Memory B cell (primary cell): ENCODE measurements around the gene KCNG4.

Experiments
- ATAC-seq: fragments of 150-1000 bp; cut with Tn5 transposase; 2 replicates; pipeline ENCODE4 v1.10.0; 2021; ENCODE audit warnings: low read depth, mild to moderate bottlenecking, moderate library complexity
- DNase-seq, 2 donors: peaks; one replicate each; pipeline ENCODE4 v3.0.0; 2022; ENCODE audit warnings: low spot score in 2 of 2
- H3K27ac Mint-ChIP-seq: one replicate; pipeline ENCODE4 v1.8.0; 2022; ENCODE audit warnings: mild to moderate bottlenecking, moderate library complexity, mixed read lengths
- H3K27me3 Mint-ChIP-seq: one replicate; pipeline ENCODE4 v1.8.0; 2022; ENCODE audit warnings: mixed read lengths
- H3K36me3 Mint-ChIP-seq: one replicate; pipeline ENCODE4 v1.8.0; 2022; ENCODE audit warnings: mild to moderate bottlenecking, mixed read lengths
- H3K4me1 Mint-ChIP-seq: one replicate; pipeline ENCODE4 v1.8.0; 2022; ENCODE audit warnings: mixed read lengths
- H3K4me3 Mint-ChIP-seq: one replicate; pipeline ENCODE4 v1.8.0; 2022; ENCODE audit warnings: mild to moderate bottlenecking, moderate library complexity, mixed read lengths
- H3K9me3 Mint-ChIP-seq: one replicate; pipeline ENCODE4 v1.8.0; 2022; ENCODE audit warnings: mixed read lengths

KCNG4 gene

DNA sequence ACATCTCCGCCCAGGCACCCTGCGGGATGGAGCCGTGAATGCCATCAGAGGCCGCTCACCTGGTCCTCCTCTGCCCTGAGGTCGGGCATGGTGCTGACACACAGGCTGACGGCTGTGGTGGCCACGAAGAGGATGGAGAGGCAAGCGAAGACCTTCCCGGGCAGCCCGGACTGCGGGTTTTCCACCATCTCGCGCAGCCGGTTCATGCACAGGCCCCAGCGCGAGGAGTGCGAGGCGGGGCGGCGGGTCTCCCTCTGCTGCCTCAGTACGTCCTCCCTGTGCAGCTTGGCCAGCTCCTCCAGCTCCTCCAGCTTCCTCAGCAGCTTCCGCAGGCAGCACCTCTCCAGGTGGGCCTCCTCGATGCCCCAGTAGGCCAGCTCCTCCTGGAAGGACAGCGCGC is 3.1 kb downstream of the KCNG4 start:
- Mint-ChIP-seq H3K27me3 (peaks cover 16% of the 10 kb centered on the region), H3K4me3 (no peak overlapping the region), H3K4me1 (no peaks in the 10 kb centered on the region), H3K9me3 (no peaks in the 10 kb centered on the region), H3K27ac (no peak overlapping the region), H3K36me3 (no peaks in the 10 kb centered on the region)
- ATAC-seq (no peak), DNase-seq (no peak)

DNA sequence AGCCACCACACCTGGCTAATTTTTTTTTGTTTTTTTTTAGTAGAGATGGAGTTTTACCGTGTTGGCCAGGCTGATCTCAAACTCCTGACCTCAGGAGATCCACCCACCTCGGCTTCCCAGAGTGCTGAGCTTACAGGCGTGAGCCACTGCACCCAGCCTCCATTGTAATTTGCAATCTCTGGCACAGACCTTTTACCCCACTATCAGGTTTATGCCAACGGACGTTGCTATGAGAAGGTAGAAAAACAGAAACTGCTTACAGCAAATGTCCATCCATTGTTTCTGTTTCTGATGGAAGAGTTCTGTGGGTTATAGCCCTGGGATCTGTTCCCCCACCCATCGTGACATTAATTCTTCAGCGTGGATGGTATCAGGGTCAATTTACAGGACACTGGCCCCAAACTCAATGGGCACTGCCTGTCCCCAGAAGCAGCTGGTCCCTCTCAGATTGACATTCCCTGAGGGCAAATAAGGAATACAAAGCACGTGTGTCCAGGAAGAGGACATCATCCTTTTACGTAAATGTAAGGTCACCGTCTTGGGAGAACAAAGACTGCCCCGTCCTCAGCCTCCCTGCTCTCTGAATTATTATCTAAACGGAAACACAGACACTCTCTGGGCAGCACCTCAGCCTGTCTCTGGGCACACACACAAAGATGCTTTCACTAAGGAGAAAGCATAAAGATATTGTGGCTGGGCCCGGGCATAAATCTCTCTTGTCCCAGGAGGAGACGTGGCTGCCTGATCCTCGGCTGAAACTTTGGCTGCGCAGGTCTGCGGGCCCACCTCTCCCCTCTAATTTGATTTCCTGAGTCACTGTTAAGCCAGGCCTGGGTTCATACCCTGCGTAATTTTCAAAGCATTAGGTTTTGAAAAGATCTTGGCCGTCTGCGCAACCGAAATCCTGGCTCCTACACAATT is 5.2 kb downstream of the KCNG4 start:
- DNase-seq (no peak), ATAC-seq (no peak)
- Mint-ChIP-seq H3K4me1 (no peaks in the 10 kb centered on the region), H3K9me3 (no peaks in the 10 kb centered on the region), H3K27ac (no peak overlapping the region), H3K4me3 (no peak overlapping the region), H3K36me3 (no peaks in the 10 kb centered on the region), H3K27me3 (peaks cover 16% of the 10 kb centered on the region)

DNA sequence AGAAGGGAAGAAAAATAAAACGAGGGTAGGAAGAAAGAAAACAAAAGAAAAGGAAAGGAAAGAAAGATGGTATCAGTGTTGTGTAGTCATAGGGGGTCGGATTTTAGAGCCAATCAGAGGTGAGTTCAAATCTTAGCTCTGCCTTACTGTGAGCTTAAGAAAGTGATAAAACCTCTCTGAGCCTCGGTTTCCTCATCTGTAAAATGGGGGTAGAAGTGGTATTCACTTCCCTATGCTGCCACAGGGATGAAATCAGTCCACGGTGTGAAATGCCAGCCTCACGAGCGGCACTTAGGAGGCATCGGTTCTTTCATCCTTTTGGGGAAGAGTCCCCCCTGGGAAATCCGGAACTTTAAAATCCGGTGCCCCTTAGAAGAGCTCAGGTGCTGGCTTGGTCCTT is 6.1 kb downstream of the KCNG4 start:
- no peak for ATAC-seq
- Mint-ChIP-seq H3K27me3 (peaks cover 13% of the 10 kb centered on the region), H3K36me3 (no peaks in the 10 kb centered on the region), H3K27ac (no peak overlapping the region), H3K9me3 (no peaks in the 10 kb centered on the region), H3K4me3 (no peak overlapping the region), H3K4me1 (no peaks in the 10 kb centered on the region)
- DNase-seq, result no peak

DNA sequence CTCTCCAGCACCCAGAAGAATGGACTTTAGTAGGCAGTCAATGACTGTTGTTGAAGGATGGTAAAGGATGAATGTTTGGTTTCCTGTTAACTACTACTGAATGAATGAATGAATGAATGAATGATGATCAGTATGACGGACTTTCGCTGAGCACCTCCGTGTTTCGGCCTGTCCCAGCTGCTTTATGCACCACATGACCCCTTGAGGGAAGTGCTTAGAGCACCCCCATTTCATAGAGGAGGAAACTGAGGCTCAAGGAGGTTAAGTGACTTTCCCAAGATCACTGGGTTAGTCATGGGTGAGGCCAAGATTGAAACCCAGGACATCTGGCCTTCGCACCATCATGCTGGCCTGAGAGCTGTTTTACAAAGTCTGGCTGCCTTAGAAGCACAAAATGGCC is 6.8 kb downstream of the KCNG4 start:
- DNase-seq (no peak), ATAC-seq (no peak)
- no peaks in the 10 kb centered on the region for H3K36me3 Mint-ChIP-seq
- no peak overlapping the region for H3K27ac Mint-ChIP-seq
- H3K9me3 Mint-ChIP-seq, result no peaks in the 10 kb centered on the region
- no peaks in the 10 kb centered on the region for H3K4me1 Mint-ChIP-seq
- H3K4me3 Mint-ChIP-seq, result no peak overlapping the region
- peaks cover 13% of the 10 kb centered on the region for H3K27me3 Mint-ChIP-seq

DNA sequence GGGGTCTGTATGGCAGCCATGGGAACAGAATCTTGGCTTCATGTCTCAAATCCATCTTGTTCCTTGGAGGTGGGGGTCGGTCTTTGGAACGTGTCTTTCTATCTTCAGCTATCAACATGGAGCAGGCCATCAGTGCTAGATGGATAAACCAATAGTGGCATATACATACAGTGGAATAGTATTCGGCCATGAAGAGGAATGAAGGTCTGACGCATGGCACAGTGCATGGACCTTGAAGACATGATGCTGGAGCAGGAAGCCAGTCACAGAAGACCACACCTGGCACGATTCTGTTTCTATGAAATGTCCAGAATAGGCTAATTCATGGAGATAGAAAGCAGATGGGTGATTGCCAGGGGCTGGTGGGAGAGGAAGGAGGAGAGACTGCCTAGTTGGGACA is 7.8 kb downstream of the KCNG4 start:
- Mint-ChIP-seq H3K27ac (no peak overlapping the region), H3K4me1 (no peaks in the 10 kb centered on the region), H3K36me3 (no peaks in the 10 kb centered on the region), H3K27me3 (peaks cover 14% of the 10 kb centered on the region), H3K4me3 (no peak overlapping the region), H3K9me3 (no peaks in the 10 kb centered on the region)
- DNase-seq (no peak), ATAC-seq (no peak)

DNA sequence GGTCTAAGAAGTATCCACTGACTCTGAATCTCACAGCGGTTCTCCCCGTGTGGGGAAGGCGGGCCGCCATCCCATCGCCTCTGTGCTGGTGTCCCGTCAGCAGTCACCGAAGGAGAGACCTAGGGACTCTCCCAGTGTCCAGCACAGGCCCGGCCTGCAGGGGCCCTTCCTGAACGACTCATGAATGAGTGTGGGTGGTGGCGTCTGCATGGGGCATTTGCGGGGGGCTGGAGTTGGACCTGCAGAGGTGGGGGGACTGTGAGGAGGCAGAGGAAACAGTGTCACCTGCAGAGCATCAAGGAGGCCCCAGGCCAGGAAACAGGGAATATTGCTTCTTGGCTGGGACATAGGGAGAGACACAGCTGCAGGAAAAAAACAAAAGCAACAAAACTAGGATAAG is 10.3 kb downstream of the KCNG4 start:
- Mint-ChIP-seq H3K36me3 (no peaks in the 10 kb centered on the region), H3K9me3 (no peaks in the 10 kb centered on the region), H3K27ac (no peak overlapping the region), H3K4me3 (no peak overlapping the region), H3K4me1 (no peaks in the 10 kb centered on the region), H3K27me3 (peaks cover 24% of the 10 kb centered on the region)
- no peak for ATAC-seq
- no peak for DNase-seq

DNA sequence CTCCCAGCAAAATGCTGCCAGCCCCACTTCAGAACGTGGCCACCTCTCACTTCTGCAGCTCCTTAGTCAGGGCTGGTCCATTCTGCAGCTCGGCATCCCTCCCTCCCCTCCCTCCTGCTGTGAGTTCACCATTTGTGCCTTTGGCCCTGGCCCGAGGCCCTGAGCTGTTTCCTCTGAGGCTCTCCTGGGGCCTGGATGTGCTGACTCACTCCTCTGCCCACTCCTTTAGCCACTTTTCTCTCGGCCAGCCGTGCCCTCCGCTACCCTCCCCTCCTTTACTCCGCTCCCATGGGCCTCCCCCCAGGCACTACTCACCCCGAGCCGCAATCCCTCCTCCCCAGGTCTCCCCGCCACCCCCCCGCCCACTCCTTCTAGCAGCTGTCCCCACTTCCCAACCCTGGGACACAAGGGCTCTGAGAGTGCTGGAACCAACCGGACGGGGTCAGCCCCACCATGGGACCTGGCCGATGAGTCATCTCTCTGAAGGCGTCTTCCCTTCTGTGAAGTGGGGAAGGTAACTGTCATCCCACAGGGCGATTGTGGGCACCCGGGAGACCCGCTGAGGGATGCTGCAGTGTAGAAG is 11.5 kb downstream of the KCNG4 start:
- no peaks in the 10 kb centered on the region for H3K36me3 Mint-ChIP-seq
- H3K4me3 Mint-ChIP-seq, result no peak overlapping the region
- no peak overlapping the region for H3K27ac Mint-ChIP-seq
- no peaks in the 10 kb centered on the region for H3K9me3 Mint-ChIP-seq
- DNase-seq (no peak), ATAC-seq (no peak)
- peaks cover 21% of the 10 kb centered on the region for H3K27me3 Mint-ChIP-seq
- H3K4me1 Mint-ChIP-seq, result no peaks in the 10 kb centered on the region

DNA sequence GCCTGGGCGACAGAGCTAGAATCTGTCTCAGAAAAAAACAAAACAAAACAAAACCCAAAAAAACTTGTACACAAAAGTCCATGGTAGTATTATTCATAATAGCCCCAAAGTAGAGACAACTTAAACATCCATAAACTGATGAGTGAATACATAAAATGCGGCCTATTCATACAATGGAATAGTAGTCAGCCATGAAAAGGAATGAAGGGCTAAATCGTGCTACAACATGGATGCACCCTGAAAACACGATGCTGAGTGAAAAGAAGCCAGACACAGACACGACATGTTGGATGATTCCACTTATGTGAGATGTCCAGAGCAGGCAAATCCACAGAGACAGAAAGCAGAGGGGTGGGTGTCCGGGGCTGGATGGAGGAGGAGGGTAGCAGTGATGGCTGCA is 12.3 kb downstream of the KCNG4 start:
- H3K4me3 Mint-ChIP-seq, result no peak overlapping the region
- H3K27ac Mint-ChIP-seq, result no peak overlapping the region
- no peaks in the 10 kb centered on the region for H3K36me3 Mint-ChIP-seq
- H3K9me3 Mint-ChIP-seq, result no peaks in the 10 kb centered on the region
- ATAC-seq, result no peak
- peaks cover 21% of the 10 kb centered on the region for H3K27me3 Mint-ChIP-seq
- H3K4me1 Mint-ChIP-seq, result no peaks in the 10 kb centered on the region
- DNase-seq, result no peak

DNA sequence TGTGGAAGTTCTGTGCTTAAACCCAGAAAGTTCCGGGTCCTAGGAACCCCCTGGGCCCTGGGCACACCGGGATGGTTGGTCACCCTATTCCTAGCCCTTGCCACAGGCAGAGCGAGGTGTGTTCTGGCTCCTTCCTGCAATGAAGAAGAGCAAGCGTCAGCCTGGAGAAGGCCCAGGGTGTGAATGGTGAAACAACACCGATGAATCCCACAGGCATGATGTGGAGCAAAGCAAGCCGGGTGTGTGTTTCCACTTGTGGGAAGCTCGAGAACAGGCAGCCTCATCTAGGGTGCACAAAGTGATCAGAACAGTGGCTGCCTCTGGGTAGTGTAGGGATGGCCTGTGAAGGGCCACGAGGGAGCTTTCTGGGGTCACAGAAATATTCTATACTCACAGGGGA is 13.8 kb downstream of the KCNG4 start:
- no peak for DNase-seq
- ATAC-seq, result no peak
- Mint-ChIP-seq H3K4me1 (no peaks in the 10 kb centered on the region), H3K27me3 (peaks cover 17% of the 10 kb centered on the region), H3K9me3 (no peaks in the 10 kb centered on the region), H3K4me3 (no peak overlapping the region), H3K36me3 (no peaks in the 10 kb centered on the region), H3K27ac (no peak overlapping the region)

DNA sequence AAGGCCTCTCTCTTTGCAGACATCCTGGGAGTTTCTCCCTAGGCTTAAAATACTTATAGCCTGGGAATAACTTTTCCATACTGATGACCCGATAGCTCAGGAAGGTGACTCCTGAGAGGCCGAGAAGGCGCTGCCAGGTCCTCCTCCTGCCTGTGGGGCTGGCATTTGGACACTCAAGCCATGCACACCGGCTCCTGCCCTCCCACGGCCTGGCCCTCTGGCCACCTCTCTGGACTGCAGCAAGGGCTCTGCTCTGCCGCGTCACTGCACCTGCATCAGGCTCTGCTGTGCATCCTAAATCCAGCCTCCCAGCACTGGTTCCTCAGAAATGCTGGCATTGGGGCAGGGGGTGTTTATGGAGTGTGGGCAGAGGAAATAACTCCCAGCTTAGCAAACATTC is 14.2 kb downstream of the KCNG4 start:
- no peak overlapping the region for H3K27ac Mint-ChIP-seq
- no peaks in the 10 kb centered on the region for H3K9me3 Mint-ChIP-seq
- H3K4me1 Mint-ChIP-seq, result no peaks in the 10 kb centered on the region
- H3K27me3 Mint-ChIP-seq, result peaks cover 20% of the 10 kb centered on the region
- DNase-seq (no peak), ATAC-seq (no peak)
- no peak overlapping the region for H3K4me3 Mint-ChIP-seq
- no peaks in the 10 kb centered on the region for H3K36me3 Mint-ChIP-seq

DNA sequence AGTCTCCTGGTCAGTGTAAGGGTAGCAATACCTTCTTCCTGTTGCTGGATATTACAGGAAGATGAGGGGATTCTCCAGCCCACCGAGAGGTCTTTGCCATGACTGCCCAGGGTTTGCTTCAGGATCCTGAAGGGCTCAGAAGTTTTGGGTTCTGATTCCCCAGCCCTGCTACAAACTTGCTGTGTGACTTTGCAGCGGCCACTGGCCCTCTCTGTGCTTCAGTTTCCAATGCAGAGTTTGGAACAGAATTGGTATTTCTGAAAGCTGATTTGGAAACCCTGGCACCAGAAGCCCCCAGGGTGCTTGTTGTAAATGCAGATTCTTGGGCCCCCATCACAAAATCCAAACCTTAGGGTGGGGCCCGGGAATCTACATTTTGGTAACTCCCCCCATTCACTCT is 14.7 kb downstream of the KCNG4 start:
- no peak for DNase-seq
- Mint-ChIP-seq H3K27me3 (peaks cover 20% of the 10 kb centered on the region), H3K9me3 (no peaks in the 10 kb centered on the region)

DNA sequence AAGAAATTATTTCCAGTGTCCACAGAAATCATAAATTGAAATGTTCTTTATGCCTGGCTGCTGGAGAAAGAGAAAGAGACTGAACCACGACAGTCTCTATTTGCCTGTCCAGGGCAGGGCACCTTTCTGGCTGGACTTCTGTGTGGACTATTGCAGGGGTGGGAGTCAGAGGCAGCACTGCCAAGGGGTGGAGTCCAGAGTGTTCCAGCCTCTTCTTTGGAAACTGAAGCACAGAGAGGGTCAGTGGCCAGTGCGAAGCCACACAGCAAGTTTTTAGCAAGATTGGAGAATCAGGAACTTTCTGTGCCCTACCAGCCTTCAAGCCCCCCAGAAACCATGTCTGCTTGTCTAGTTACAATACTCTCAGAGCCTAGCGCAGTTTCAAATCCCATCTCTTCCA is 15.3 kb downstream of the KCNG4 start:
- Mint-ChIP-seq H3K9me3 (no peaks in the 10 kb centered on the region), H3K36me3 (no peaks in the 10 kb centered on the region), H3K27ac (no peak overlapping the region), H3K4me1 (no peaks in the 10 kb centered on the region), H3K4me3 (no peak overlapping the region), H3K27me3 (peaks cover 22% of the 10 kb centered on the region)
- no peak for ATAC-seq
- no peak for DNase-seq

More for the DNA sequence above, 14.7 kb downstream of the KCNG4 start:
- Mint-ChIP-seq H3K4me3 (no peak overlapping the region), H3K4me1 (no peaks in the 10 kb centered on the region), H3K27ac (no peak overlapping the region), H3K36me3 (no peaks in the 10 kb centered on the region)
- ATAC-seq, result no peak

DNA sequence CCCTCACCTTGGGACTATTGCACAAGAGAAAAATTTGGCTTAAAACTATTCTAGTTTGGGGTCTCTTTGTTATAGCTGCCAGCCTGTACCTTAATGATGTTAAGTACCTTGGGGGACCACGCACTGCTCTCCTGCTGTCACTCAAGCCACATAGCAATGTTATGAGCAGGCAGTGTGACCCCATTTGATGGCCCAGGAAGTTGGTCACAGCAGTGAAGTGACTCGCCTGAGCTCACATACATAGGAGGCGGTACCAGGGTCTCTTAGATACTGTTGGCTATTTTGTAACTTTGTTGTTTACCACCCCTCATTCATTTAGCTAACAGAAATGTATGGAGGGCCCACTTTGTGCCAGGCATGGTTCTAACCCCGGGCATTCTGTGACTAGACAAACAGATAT is 16.4 kb downstream of the KCNG4 start:
- ATAC-seq (no peak), DNase-seq (no peak)
- peaks cover 22% of the 10 kb centered on the region for H3K27me3 Mint-ChIP-seq
- no peak overlapping the region for H3K4me3 Mint-ChIP-seq
- H3K27ac Mint-ChIP-seq, result no peak overlapping the region
- no peaks in the 10 kb centered on the region for H3K9me3 Mint-ChIP-seq
- no peaks in the 10 kb centered on the region for H3K4me1 Mint-ChIP-seq
- no peaks in the 10 kb centered on the region for H3K36me3 Mint-ChIP-seq

DNA sequence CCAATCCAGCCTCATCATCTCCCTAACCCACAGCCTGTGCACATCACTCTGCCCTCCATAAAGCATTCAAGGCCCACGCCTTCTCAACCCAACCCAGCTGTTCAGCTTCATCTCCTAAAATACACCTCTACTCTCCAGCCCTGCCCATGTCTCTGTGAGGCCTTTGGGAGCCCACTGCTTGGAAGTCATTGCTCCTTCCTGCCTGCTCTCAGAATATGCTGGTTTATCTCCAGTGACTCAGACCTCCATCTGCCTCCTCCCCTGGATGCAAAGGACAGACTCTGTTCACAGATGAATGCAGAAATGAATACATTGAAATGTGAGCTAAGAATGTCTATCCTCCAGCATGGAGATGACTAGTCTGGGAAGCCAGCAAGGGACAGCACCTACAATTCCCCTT is 19.0 kb downstream of the KCNG4 start:
- peaks cover 11% of the 10 kb centered on the region for H3K27me3 Mint-ChIP-seq
- no peak overlapping the region for H3K4me3 Mint-ChIP-seq
- no peak overlapping the region for H3K27ac Mint-ChIP-seq
- H3K9me3 Mint-ChIP-seq, result no peaks in the 10 kb centered on the region
- H3K4me1 Mint-ChIP-seq, result no peaks in the 10 kb centered on the region
- DNase-seq (no peak), ATAC-seq (no peak)
- no peaks in the 10 kb centered on the region for H3K36me3 Mint-ChIP-seq

DNA sequence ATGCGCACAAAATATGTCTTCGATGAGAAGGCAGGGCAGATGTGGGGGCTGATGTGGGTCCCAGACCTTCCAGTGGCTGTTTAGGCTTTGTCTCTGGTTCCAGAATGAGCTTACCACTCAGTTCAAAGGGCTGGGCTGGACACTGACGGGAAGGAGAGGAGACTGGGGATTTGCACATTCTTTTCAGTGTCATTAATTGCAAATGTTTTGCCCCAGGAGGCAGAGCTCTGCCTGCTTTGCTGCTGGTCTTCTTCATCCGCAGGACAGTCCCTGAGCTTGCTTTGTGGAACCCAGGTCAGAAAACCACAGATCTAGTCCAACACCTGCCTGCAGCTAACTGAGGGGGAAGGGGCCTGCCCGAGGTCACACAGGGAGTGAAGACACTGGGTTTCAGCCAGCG is 20.9 kb downstream of the KCNG4 start:
- Mint-ChIP-seq H3K36me3 (no peaks in the 10 kb centered on the region), H3K27me3 (peaks cover 12% of the 10 kb centered on the region), H3K9me3 (no peaks in the 10 kb centered on the region), H3K4me1 (no peaks in the 10 kb centered on the region), H3K27ac (no peak overlapping the region), H3K4me3 (no peak overlapping the region)
- ATAC-seq (no peak), DNase-seq (no peak)
